Astrocyte of the spinal cord (primary cell): ENCODE measurements around the gene NTRK2.

Experiments
- DNase-seq: peaks from one replicate; pipeline ENCODE4 v3.0.0; 2011; ENCODE audit warnings: low read depth, low spot score
- H3K4me3 ChIP-seq: 2 replicates; pipeline ENCODE4 v1.5.1; 2011; ENCODE audit warnings: low read depth, mild to moderate bottlenecking, low read length, moderate library complexity
- CTCF ChIP-seq: IDR thresholded peaks from 2 replicates; pipeline ENCODE4 v1.5.1; 2012; ENCODE audit warnings: low read depth, mild to moderate bottlenecking, low read length, inconsistent platforms
- in situ Hi-C: cut with HindIII; loops from 2 replicates; pipeline ENCODE4 v1.10.0; 2017; ENCODE audit warnings: low sequenced_read_pairs

NTRK2 gene

GRCh38 chr9:84950879-84951811 lies 281.6 kb downstream of the NTRK2 start:
- in situ Hi-C loops: no loop called here
- DNase-seq: no peak
- H3K4me3 ChIP-seq: no peak overlapping the region
- no peak for TF ChIP-seq CTCF

- in situ Hi-C loops: no loop called here
- TF ChIP-seq CTCF: no peak
- DNase-seq: no peak
- H3K4me3 ChIP-seq: no peak overlapping the region
Observed at GRCh38 chr9:84953252-84953773, 283.8 kb downstream of the NTRK2 start.

DNA sequence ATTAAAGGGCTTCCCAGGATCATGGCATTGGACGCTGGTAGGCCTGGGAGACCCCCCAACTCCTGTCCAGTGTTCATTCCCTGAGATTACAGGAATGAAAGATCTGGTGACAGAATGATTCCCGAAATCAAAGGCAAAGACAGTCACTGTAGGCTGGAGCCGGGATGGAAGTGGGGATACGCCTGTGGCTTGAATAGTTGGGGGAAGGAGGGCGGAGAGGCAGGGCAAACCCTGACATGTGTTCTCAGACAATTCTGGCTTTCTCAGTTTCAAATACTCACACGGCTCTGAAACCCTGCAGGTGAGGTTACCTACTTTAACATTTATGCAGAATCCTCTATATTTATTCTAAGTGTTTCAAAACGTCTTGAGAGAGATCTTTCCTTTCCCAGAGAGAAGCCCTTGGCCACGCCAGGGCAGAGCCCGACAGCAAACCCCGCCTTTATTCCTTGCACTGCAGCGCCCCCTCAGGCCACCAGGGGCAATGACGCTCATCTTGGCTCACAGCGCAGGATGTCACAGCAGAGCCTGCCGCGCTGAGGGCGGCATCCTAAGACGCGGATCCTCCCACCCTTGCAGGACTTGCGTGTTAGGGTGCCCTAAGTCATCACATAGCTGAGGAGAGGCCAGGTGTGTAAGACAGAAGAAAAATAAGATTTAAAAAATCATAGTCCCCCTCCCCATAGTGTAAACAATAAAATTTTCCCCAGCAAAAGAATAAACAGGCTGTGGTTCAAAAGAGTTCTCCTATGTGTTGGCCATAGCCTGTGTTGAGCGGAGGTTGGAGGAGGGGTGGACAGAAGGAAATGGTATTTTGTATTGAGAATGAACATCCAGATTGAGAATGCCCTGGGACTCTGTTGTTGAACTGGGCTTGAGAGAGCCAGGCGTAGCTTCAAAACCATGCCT lies 284.5 kb downstream of the NTRK2 start:
- DNase-seq: peak; percentile 60
- H3K4me3 ChIP-seq: no peak overlapping the region
- in situ Hi-C loops: no loop called here
- TF ChIP-seq CTCF: peak; percentile 96

GRCh38 chr9:84955155-84955554 lies 285.6 kb downstream of the NTRK2 start:
- no peak overlapping the region for H3K4me3 ChIP-seq
- TF ChIP-seq CTCF: no peak
- no peak for DNase-seq
- in situ Hi-C loops: no loop called here

GRCh38 chr9:84955971-84956370 lies 286.4 kb downstream of the NTRK2 start:
- in situ Hi-C loops: no loop called here
- TF ChIP-seq CTCF: no peak
- no peak overlapping the region for H3K4me3 ChIP-seq
- no peak for DNase-seq

GRCh38 chr9:84959339-84959738 lies 289.8 kb downstream of the NTRK2 start:
- TF ChIP-seq CTCF: no peak
- DNase-seq: no peak
- H3K4me3 ChIP-seq: no peak overlapping the region
- in situ Hi-C loops: no loop called here
